ENCODE measurements around the gene CDH12. TPM values are rescaled to one million over a fixed set of nuclear protein-coding genes. Genes with fewer than 3 reads are reported as not detected.

Gene CDH12
- total RNA-seq, 4 donors from 2014 or later = 0.12 TPM; not detected in 3

- no peak overlapping the region for H3K4me3 ChIP-seq
- no peaks in the 10 kb centered on the region for H3K36me3 ChIP-seq
- H3K27ac ChIP-seq = no peak overlapping the region
- 50 to 73% methylated on average over 1 of the region's 1 CpG for WGBS, 2 donors (ENCODE audit: low coverage in 1 of 2)
- no peak for ATAC-seq
- TF ChIP-seq CTCF (IDR thresholded peaks at IDR 0.05) (no peak), POLR2AphosphoS5 (IDR thresholded peaks at IDR 0.05) (no peak), EP300 (IDR thresholded peaks at IDR 0.05) (no peak), POLR2A (IDR thresholded peaks at IDR 0.05) (no peak)
- H3K4me1 ChIP-seq = no peaks in the 10 kb centered on the region
- H3K9me3 ChIP-seq = no peaks in the 10 kb centered on the region
- H3K27me3 ChIP-seq = no peaks in the 10 kb centered on the region
These were observed 922.0 kb downstream of the CDH12 start for GRCh38 chr5:21931116-21931515.

DNA sequence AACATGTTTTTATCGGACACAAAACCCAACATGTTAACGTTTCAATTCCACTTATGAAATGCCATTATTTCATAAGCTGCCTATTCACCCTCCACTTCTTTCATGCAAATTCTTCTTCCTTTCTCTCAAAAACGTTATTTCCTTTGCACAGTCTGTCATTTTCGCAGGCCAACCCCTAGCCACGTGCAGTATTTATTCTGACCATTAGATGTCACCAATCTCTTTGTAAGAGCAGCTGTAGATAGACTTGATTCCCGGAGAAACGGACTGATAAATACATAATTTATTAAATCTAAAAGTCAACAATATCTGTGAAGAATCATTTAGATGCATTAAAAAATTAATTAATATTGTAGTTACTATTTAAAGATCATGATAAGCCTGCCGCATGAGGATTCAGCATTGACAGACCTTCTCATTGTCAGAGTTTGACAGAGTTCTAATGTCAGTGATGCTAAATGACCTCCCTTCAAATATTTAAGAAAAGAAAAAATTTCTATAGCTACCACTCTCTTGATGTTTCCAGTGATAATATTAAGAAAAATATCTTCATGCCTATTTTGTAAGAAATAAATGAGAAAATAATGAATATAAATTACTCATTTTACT is 933.6 kb downstream of the CDH12 start:
- no peaks in the 10 kb centered on the region for H3K27me3 ChIP-seq
- H3K4me1 ChIP-seq = no peaks in the 10 kb centered on the region
- H3K4me3 ChIP-seq = no peak overlapping the region
- H3K36me3 ChIP-seq = no peaks in the 10 kb centered on the region
- TF ChIP-seq POLR2A (IDR thresholded peaks at IDR 0.05) (no peak), CTCF (IDR thresholded peaks at IDR 0.05) (peak in 1 of 4 experiments; percentile 29), EP300 (IDR thresholded peaks at IDR 0.05) (no peak)
- WGBS, 2 donors (ENCODE audit: low coverage in 1 of 2) = 15 to 26% methylated on average over 8 of the region's 8 CpGs
- H3K27ac ChIP-seq = no peak overlapping the region
- no peak for ATAC-seq
- H3K9me3 ChIP-seq = no peaks in the 10 kb centered on the region

DNA sequence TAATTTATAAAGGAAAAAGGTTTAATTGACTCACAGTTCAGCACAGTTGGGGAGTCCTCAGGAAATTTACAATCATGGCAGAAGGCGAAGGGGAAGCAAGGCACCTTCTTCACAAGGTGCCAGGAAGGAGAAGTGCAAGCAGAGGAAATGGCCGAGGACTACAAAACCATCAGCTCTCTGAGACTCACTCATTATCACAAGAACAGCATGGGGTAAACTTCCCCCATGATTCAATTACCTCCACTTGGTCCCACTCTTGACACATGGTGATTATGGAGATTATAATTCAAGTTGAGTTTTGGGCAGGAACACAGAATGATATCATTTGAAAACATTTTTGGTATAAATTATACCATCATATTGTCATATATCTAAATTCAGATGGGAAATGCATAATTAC is 934.7 kb downstream of the CDH12 start:
- TF ChIP-seq EP300 (IDR thresholded peaks at IDR 0.05) = no peak
- no peak for TF ChIP-seq POLR2AphosphoS5 (IDR thresholded peaks at IDR 0.05)
- no peak for TF ChIP-seq POLR2A (IDR thresholded peaks at IDR 0.05)
- no peak for TF ChIP-seq CTCF (IDR thresholded peaks at IDR 0.05)
- Histone ChIP-seq H3K27ac (no peak overlapping the region), H3K9me3 (no peaks in the 10 kb centered on the region), H3K27me3 (no peaks in the 10 kb centered on the region), H3K4me3 (no peak overlapping the region), H3K4me1 (no peaks in the 10 kb centered on the region), H3K36me3 (no peaks in the 10 kb centered on the region)
- ATAC-seq = no peak
- 60% methylated on average over 2 of the region's 2 CpGs; no CpG with 5 or more reads in 1 of the 2 donors for WGBS, 2 donors (ENCODE audit: low coverage in 1 of 2)

DNA sequence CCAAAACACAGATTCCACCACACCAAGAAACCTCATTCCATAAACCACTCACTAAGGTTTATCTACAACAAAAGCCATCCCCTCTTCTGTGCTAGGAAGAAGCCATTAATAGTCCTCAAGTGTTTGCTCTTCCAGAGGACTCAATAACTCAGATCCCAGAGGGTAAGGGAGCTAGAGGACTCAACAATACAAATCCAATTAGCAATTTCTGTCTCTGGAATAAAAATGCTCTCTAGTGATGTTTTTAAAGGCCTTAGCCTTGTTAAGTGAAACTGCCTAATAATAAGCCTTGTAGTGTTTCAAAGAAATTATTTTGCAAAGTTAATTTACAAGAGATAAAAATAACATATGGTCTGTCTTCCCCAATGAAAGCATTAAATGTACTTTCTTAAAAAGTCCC is 942.4 kb downstream of the CDH12 start:
- Histone ChIP-seq H3K9me3 (no peaks in the 10 kb centered on the region), H3K4me1 (no peaks in the 10 kb centered on the region), H3K27me3 (no peaks in the 10 kb centered on the region), H3K27ac (no peak overlapping the region), H3K4me3 (no peak overlapping the region), H3K36me3 (no peaks in the 10 kb centered on the region)
- ATAC-seq = no peak
- TF ChIP-seq CTCF (IDR thresholded peaks at IDR 0.05) = no peak
- no peak for TF ChIP-seq POLR2AphosphoS5 (IDR thresholded peaks at IDR 0.05)
- TF ChIP-seq EP300 (IDR thresholded peaks at IDR 0.05) = no peak

DNA sequence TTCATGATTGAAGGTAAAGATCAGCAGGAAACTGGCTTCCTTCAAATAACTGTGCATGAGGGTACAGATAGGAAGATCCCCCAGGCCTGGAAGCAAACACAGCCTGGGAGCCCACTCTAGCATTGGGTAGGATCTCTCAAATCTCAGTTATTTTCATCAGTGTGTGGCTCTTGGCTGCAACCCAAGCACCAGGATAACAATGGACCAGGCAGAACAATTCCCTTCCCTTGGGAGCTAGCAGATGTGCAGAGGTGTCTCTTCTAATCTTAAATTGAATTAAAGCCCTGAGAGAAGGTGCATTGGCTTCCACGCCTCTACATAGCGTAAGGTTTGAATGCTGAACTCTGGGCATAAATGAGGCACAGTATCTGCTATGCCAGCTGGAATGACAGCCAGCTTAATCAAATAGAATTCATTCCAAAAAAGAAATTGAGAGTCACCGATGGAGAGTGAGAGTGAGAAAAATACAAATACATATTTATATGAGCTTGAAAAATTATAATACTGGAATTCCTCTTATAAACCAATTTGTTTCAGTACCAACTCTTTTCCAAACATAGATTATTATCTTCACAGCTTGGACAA is 957.3 kb downstream of the CDH12 start:
- no peaks in the 10 kb centered on the region for H3K36me3 ChIP-seq
- ATAC-seq = no peak
- H3K9me3 ChIP-seq = no peaks in the 10 kb centered on the region
- H3K27me3 ChIP-seq = no peaks in the 10 kb centered on the region
- no peak overlapping the region for H3K4me3 ChIP-seq
- no peak overlapping the region for H3K27ac ChIP-seq
- no peak for TF ChIP-seq POLR2AphosphoS5 (IDR thresholded peaks at IDR 0.05)
- no peak for TF ChIP-seq EP300 (IDR thresholded peaks at IDR 0.05)
- no peak for TF ChIP-seq CTCF (IDR thresholded peaks at IDR 0.05)
- no peak for TF ChIP-seq POLR2A (IDR thresholded peaks at IDR 0.05)
- 24 to 80% methylated on average over 1 to 3 of the region's 3 CpGs for WGBS, 2 donors (ENCODE audit: low coverage in 1 of 2)
- no peaks in the 10 kb centered on the region for H3K4me1 ChIP-seq

Measured in gastroesophageal sphincter (tissue), 4 donors.